Vagina (tissue), 2 donors: ENCODE data around the gene ZNF57.

ENCODE experiments used
- CTCF ChIP-seq, 3 experiments: fragments of 450-650 bp in 2 of 3; fragments of 200-600 bp in 1 of 3; sonication (generic) in 1 of 3; IDR thresholded peaks; one replicate each; pipeline ENCODE4 v1.5.1; 2017 to 2019; ENCODE audit warnings: antibody characterized with exemption in 3 of 3, mild to moderate bottlenecking in 2 of 3, moderate library complexity in 2 of 3
- POLR2A ChIP-seq, 2 donors: fragments of 450-650 bp; IDR thresholded peaks; one replicate each; pipeline ENCODE4 v1.6.1; 2017; ENCODE audit warnings: antibody characterized with exemption in 2 of 2, mild to moderate bottlenecking in 2 of 2, moderate library complexity in 2 of 2

GRCh38 chr19:2883686-2884439, 16.9 kb upstream of the ZNF57 start:
- no peak for TF ChIP-seq POLR2A (IDR thresholded peaks at IDR 0.05)
- no peak for TF ChIP-seq CTCF (IDR thresholded peaks at IDR 0.05)
